Measurements from ENCODE around the gene WNT5A. TPM values are rescaled to one million over a fixed set of nuclear protein-coding genes. Genes with fewer than 3 reads are reported as not detected.
A peak's percentile ranks its signal among the peaks of the same experiment; 100 is the strongest.

WNT5A gene
- total and polyA plus RNA-seq, 2 of the 4 experiments (the other 2 are of a cell fraction): 224 to 231 TPM

GRCh38 chr3:55452886-55453285 lies 34.2 kb downstream of the WNT5A start:
- Histone ChIP-seq H4K8ac (ENCODE audit: low read depth in 2 of 2, low read length in 2 of 2) (no peak overlapping the region), H2BK5ac (ENCODE audit: low read depth, low read length, poor library complexity, severe bottlenecking) (no peak overlapping the region), H2BK20ac (ENCODE audit: low read depth, low read length) (no peak overlapping the region), H3K4ac (ENCODE audit: low read depth, low read length) (no peak overlapping the region), H2BK15ac (ENCODE audit: low read depth, low read length) (peak overlapping the region; percentile 82; the same call in 2 of the 3 replicates), H3K27ac (ENCODE audit: insufficient read depth, low read length) (no peak overlapping the region), H2AFZ (replicated peaks; ENCODE audit: low read length, poor library complexity) (no peak overlapping the region), H3K23ac (ENCODE audit: low read depth, low read length) (no peak overlapping the region), H3K9me3 (ENCODE audit: control insufficient read depth, insufficient read depth, low read length) (no peaks in the 10 kb centered on the region), H4K20me1 (ENCODE audit: insufficient read depth, low read length) (no peaks in the 10 kb centered on the region), H3K9ac (ENCODE audit: low read depth, low read length) (no peak overlapping the region), H2AK9ac (replicated peaks; ENCODE audit: low read depth, low read length, poor library complexity) (no peak overlapping the region), H2AK5ac (ENCODE audit: low read depth, low read length) (peak overlapping the region; percentile 11; the same call in 1 of the 2 replicates), H3K18ac (ENCODE audit: low read depth, low read length) (no peak overlapping the region), H2BK120ac (ENCODE audit: low read depth, low read length) (no peak overlapping the region), H4K91ac (ENCODE audit: insufficient read depth, low read depth, low read length) (no peak overlapping the region), H3K79me1 (ENCODE audit: low read depth in 1 of 2, low read length in 2 of 2) (no peaks in the 10 kb centered on the region), H3K4me3 (ENCODE audit: insufficient read depth, low read depth, low read length) (no peak overlapping the region), H4K5ac (ENCODE audit: low read depth, low read length) (peak overlapping the region; percentile 16; the same call in 1 of the 2 replicates), H3K9me1 (ENCODE audit: insufficient read depth, low read length) (no peaks in the 10 kb centered on the region), H3K4me2 (ENCODE audit: low read depth, low read length) (no peak overlapping the region), H3K4me1 (ENCODE audit: control insufficient read depth, insufficient read depth, low read length) (no peaks in the 10 kb centered on the region), H3K14ac (replicated peaks; ENCODE audit: low read depth, low read length) (no peak overlapping the region), H3K56ac (ENCODE audit: extremely low read depth, insufficient read depth, low read length) (no peak overlapping the region), H3K36me3 (ENCODE audit: control insufficient read depth, insufficient read depth, low read length) (no peaks in the 10 kb centered on the region), H3K27me3 (ENCODE audit: control insufficient read depth, insufficient read depth, low read length) (no peaks in the 10 kb centered on the region)
- ATAC-seq (ENCODE audit: low read depth) (no peak), DNase-seq (no peak)
- dilution Hi-C loops (cut with HindIII; ENCODE audit: low sequenced_read_pairs, unreplicated experiment) (no loop called here), in situ Hi-C loops (cut with MboI; ENCODE audit: low sequenced_read_pairs) (no loop called here), intact Hi-C loops (cut with micrococcal nuclease) (no loop called here)
- ChIA-PET POLR2A (ENCODE audit: unreplicated experiment) (no interaction called here), CTCF (no interaction called here)
- TF ChIP-seq, protein P1, sequence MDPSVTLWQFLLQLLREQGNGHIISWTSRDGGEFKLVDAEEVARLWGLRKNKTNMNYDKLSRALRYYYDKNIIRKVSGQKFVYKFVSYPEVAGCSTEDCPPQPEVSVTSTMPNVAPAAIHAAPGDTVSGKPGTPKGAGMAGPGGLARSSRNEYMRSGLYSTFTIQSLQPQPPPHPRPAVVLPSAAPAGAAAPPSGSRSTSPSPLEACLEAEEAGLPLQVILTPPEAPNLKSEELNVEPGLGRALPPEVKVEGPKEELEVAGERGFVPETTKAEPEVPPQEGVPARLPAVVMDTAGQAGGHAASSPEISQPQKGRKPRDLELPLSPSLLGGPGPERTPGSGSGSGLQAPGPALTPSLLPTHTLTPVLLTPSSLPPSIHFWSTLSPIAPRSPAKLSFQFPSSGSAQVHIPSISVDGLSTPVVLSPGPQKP (IDR thresholded peaks at IDR 0.05; ENCODE audit: borderline replicate concordance, low read depth, low read length): no peak
- TF ChIP-seq CHD1 (IDR thresholded peaks at IDR 0.05; ENCODE audit: low read depth, low read length) (no peak), BHLHE40 (IDR thresholded peaks at IDR 0.05; ENCODE audit: low read depth, low read length) (no peak), FOS (IDR thresholded peaks at IDR 0.05; ENCODE audit: low read depth, low read length) (no peak), NFE2L2 (IDR thresholded peaks at IDR 0.05; ENCODE audit: low read depth, low read length) (no peak), RAD21 (IDR thresholded peaks at IDR 0.05; ENCODE audit: low read length) (no peak), CTCF (conservative IDR thresholded peaks at IDR 0.05; ENCODE audit: low read depth, low read length) (no peak)
- no CpG with 5 or more reads among the region's 2 CpGs for WGBS, 2 experiments (ENCODE audit: extremely low coverage in 2 of 2, insufficient read length in 1 of 2)
- BruUV-seq (replicated peaks): no TSS peak

All from IMR-90 (cell line).